Measurements from ENCODE around the gene LHX4.

The LHX4 gene

GRCh38 chr1:180301135-180301742 lies 71.2 kb downstream of the LHX4 start:
- Histone ChIP-seq H3K36me3 (ENCODE audit: control insufficient read depth in 1 of 2, insufficient read depth in 2 of 2, low read length in 2 of 2) (no peaks in the 10 kb centered on the region), H3K9me3 (ENCODE audit: control insufficient read depth in 1 of 2, low read length in 2 of 2) (no peaks in the 10 kb centered on the region), H3K4me1 (ENCODE audit: control insufficient read depth in 1 of 2, insufficient read depth in 2 of 2, low read length in 2 of 2) (no peaks in the 10 kb centered on the region)

GRCh38 chr1:180309338-180309737 lies 79.3 kb downstream of the LHX4 start:
- Histone ChIP-seq H3K4me3 (ENCODE audit: low read depth in 1 of 2, low read length in 2 of 2) (no peak overlapping the region), H3K4me1 (ENCODE audit: control insufficient read depth in 1 of 2, insufficient read depth in 2 of 2, low read length in 2 of 2) (no peaks in the 10 kb centered on the region), H3K27ac (ENCODE audit: low read length) (no peak overlapping the region), H3K36me3 (ENCODE audit: control insufficient read depth in 1 of 2, insufficient read depth in 2 of 2, low read length in 2 of 2) (peaks cover 0 to 6% of the 10 kb centered on the region in 2 donors), H3K27me3 (ENCODE audit: low read depth, low read length) (no peaks in the 10 kb centered on the region), H3K9me3 (ENCODE audit: control insufficient read depth in 1 of 2, low read length in 2 of 2) (no peaks in the 10 kb centered on the region)

More at GRCh38 chr1:180301135-180301742, 71.2 kb downstream of the LHX4 start:
- no peak overlapping the region for H3K27ac ChIP-seq (ENCODE audit: low read length)
- no peak overlapping the region for H3K4me3 ChIP-seq (ENCODE audit: low read depth in 1 of 2, low read length in 2 of 2)
- H3K27me3 ChIP-seq (ENCODE audit: low read depth, low read length) = no peaks in the 10 kb centered on the region

- H3K36me3 ChIP-seq (ENCODE audit: control insufficient read depth in 1 of 2, insufficient read depth in 2 of 2, low read length in 2 of 2) = peaks cover 0 to 6% of the 10 kb centered on the region in 2 donors
- no peaks in the 10 kb centered on the region for H3K4me1 ChIP-seq (ENCODE audit: control insufficient read depth in 1 of 2, insufficient read depth in 2 of 2, low read length in 2 of 2)
- no peaks in the 10 kb centered on the region for H3K9me3 ChIP-seq (ENCODE audit: control insufficient read depth in 1 of 2, low read length in 2 of 2)
- no peak overlapping the region for H3K27ac ChIP-seq (ENCODE audit: low read length)
- H3K27me3 ChIP-seq (ENCODE audit: low read depth, low read length) = no peaks in the 10 kb centered on the region
- H3K4me3 ChIP-seq (ENCODE audit: low read depth in 1 of 2, low read length in 2 of 2) = no peak overlapping the region
Measured at GRCh38 chr1:180310095-180310494, 80.0 kb downstream of the LHX4 start.

- Histone ChIP-seq H3K9me3 (ENCODE audit: control insufficient read depth in 1 of 2, low read length in 2 of 2) (no peaks in the 10 kb centered on the region), H3K36me3 (ENCODE audit: control insufficient read depth in 1 of 2, insufficient read depth in 2 of 2, low read length in 2 of 2) (peaks cover 0 to 6% of the 10 kb centered on the region in 2 donors), H3K27me3 (ENCODE audit: low read depth, low read length) (no peaks in the 10 kb centered on the region), H3K4me1 (ENCODE audit: control insufficient read depth in 1 of 2, insufficient read depth in 2 of 2, low read length in 2 of 2) (no peaks in the 10 kb centered on the region), H3K27ac (ENCODE audit: low read length) (no peak overlapping the region), H3K4me3 (ENCODE audit: low read depth in 1 of 2, low read length in 2 of 2) (no peak overlapping the region)
Measured at GRCh38 chr1:180311011-180311730, 81.1 kb downstream of the LHX4 start.

- Histone ChIP-seq H3K27me3 (ENCODE audit: low read depth, low read length) (no peaks in the 10 kb centered on the region), H3K36me3 (ENCODE audit: control insufficient read depth in 1 of 2, insufficient read depth in 2 of 2, low read length in 2 of 2) (peaks cover 0 to 6% of the 10 kb centered on the region in 2 donors), H3K4me3 (ENCODE audit: low read depth in 1 of 2, low read length in 2 of 2) (no peak overlapping the region), H3K9me3 (ENCODE audit: control insufficient read depth in 1 of 2, low read length in 2 of 2) (no peaks in the 10 kb centered on the region), H3K4me1 (ENCODE audit: control insufficient read depth in 1 of 2, insufficient read depth in 2 of 2, low read length in 2 of 2) (no peaks in the 10 kb centered on the region), H3K27ac (ENCODE audit: low read length) (no peak overlapping the region)
Measured at GRCh38 chr1:180312926-180313325, 82.9 kb downstream of the LHX4 start.

- H3K27ac ChIP-seq (ENCODE audit: low read length) = no peak overlapping the region
- H3K4me1 ChIP-seq (ENCODE audit: control insufficient read depth in 1 of 2, insufficient read depth in 2 of 2, low read length in 2 of 2) = no peaks in the 10 kb centered on the region
- H3K27me3 ChIP-seq (ENCODE audit: low read depth, low read length) = no peaks in the 10 kb centered on the region
- H3K9me3 ChIP-seq (ENCODE audit: control insufficient read depth in 1 of 2, low read length in 2 of 2) = no peaks in the 10 kb centered on the region
- H3K4me3 ChIP-seq (ENCODE audit: low read depth in 1 of 2, low read length in 2 of 2) = no peak overlapping the region
- H3K36me3 ChIP-seq (ENCODE audit: control insufficient read depth in 1 of 2, insufficient read depth in 2 of 2, low read length in 2 of 2) = no peaks in the 10 kb centered on the region
Measured at GRCh38 chr1:180327089-180327488, 97.0 kb downstream of the LHX4 start.

Data from muscle layer of duodenum (tissue), 2 donors.